ENCODE data around the gene PRKAR1A.
"Not testable (repeated sequence)": the region's sequence is repeated elsewhere in the genome, so short reads cannot be mapped to it uniquely, and the experiment has no call there.

Gene PRKAR1A

DNA sequence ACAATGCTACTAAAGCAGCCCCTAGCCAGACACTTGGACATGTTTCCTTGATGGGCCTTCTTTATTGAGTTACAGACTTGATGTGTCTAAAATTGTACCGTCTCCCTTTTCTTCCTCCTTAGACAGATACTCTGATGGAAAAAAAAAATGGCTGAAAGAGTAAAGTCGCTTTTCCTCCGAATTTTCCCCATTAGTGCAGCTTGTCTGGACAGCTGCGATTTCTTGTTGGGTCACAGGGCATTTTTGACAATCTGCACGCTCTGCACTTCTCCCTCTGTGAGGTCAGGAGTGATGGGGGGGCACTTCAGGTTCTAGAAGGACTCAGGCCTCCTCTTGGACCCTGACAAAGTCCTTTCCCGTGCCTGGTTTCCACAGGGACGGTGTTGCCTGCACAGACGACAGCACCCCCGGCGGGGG lies 968 bp upstream of the PRKAR1A start:
- DNase-seq = peak in 6 of 56 donors; percentile 55 to 70 (median 64)

- DNase-seq = peak in 55 of 56 donors; percentile 45 to 93 (median 79)
These were observed 471 bp upstream of the PRKAR1A start for GRCh38 chr17:68511671-68512246.

DNA sequence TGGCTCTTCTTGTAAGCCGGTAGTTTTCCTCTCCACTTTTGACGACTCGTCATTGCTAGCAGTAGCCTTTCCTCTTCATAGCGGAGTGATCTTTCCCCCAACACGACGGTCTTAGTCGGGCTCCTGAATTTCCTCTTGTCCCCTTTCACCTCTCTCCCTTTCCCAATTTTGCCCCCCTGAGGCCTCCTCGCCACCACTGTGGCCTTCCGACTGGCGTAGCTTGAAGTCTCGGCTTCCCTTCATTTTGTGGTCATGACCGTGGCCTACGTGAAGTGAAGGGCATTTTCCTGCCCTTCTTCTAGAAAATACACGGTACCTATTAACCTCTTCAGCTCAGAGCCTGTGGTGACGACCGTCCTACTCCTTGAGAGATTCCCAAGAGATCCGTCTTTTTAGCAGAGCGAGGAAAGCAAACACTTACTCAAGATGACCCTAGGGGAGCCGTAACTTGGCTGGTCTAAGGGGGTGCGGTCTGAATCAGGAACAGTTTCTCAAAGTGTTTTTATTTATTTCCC lies 787 bp downstream of the PRKAR1A start:
- peak in 3 of 56 donors; percentile 41 to 66 (median 55) for DNase-seq

DNA sequence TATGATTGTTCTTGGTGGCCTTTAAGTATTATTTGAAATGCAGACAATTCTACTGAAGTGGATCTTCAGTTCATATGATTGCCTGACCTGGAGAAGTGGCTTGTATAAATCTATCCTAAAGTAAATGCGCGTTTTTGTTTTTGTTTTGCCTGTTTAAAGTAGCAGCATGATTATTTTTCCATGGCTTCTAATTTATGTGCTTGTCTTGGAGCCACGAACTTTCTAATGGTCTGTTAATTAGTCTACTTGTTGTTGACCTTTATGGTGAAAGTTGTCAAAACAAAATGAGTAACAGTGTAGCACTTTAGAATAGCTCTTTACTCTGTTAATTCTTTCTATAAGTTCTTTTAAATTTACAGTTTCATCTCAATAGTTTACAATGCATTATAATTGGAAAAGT lies 1.7 kb downstream of the PRKAR1A start:
- DNase-seq = no peak

DNA sequence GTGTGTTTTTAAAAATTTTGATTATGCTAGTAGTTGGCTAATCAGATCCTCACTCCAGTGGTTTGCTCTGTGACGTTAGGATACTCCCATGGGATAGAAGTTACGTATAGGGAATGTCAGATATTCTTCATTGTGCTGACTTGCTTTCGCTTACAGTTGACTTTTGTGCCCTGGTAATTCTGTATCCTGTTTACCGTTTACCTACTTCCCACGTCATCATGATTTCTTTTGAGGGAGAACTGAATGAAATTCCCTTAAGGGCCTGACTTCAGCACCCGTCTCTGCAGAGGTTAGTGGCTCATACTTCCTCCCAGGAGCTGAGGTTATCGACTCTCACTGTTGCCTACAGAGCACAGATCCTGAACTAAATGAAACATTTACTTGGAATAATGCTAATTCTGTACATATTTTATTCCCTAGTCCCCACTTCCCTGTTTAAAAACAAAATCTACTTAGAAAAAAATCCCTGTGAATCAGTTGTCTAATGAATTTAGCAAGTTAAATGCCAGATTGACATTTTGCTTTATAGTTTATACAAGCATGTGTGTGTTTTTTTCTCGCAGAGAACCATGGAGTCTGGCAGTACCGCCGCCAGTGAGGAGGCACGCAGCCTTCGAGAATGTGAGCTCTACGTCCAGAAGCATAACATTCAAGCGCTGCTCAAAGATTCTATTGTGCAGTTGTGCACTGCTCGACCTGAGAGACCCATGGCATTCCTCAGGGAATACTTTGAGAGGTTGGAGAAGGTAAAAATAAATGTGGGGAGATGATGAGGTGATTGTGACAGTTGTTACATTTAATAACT lies 2.8 kb downstream of the PRKAR1A start:
- peak in 4 of 56 donors; percentile 7 to 26 (median 22) for DNase-seq

- no peak for DNase-seq
These were observed 4.5 kb downstream of the PRKAR1A start for GRCh38 chr17:68516732-68517131.

DNA sequence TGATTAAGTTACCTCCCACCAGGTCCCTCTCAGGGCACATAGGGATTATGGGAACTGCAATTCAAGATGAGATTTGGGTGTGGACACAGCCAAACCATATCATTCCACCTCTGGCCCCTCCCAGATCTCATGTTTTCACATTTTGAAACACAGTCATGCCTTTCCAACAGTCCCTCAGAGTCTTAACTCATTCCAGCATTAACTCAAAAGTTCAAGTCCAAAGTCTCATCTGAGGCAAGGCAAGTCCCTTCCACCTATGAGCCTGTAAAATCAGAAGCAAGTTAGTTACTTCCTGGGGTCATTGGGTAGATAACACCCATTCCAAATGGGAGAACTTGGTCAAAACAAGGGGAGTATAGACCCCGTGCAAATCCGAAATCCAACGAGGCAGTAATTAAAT lies 5.4 kb downstream of the PRKAR1A start:
- DNase-seq = not testable (repeated sequence)

- no peak for DNase-seq
These were observed 6.0 kb downstream of the PRKAR1A start for GRCh38 chr17:68518063-68518815.

DNA sequence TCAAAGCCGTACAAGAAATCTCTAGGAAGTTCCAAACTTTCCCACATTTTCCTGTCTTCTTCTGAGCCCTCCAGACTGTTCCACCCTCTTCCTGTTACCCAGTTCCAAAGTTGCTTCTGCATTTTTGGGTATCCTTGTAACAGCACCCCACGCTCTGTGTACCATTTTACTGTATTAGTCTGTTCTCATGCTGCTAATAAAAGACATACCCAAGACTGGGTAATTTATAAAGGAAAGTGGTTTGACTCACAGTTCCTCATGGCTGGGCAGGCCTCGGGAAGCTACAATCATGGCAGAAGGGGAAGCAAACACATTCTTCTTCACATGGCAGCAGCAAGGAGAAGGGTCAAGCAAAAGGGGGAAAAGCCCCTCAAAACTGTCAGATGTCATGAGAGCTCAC lies 6.8 kb downstream of the PRKAR1A start:
- not testable (repeated sequence) for DNase-seq

- DNase-seq = no peak
These were observed 7.7 kb downstream of the PRKAR1A start for GRCh38 chr17:68519911-68520310.

DNA sequence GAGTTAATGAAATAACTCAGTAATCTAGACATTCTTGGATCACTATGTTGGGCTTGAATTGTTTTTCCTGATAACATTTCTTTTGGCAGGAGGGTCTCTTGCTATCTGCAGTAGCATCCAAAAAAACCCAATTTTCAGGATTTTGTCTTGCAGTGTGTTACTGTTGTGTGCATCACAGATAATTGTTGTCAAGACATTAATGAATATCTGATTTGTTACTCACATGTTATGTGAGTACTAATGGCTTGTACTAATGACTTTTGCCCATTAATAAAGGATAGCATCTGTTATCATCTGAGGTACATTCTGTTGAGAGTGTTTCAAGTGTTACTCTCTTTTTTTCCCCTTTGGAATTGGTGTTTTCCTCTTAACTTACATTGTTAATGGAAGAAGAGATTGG lies 10.0 kb downstream of the PRKAR1A start:
- DNase-seq = no peak

- DNase-seq = no peak
These were observed 14.3 kb downstream of the PRKAR1A start for GRCh38 chr17:68526548-68526947.

- DNase-seq = no peak
These were observed 15.1 kb downstream of the PRKAR1A start for GRCh38 chr17:68527314-68527713.

GRCh38 chr17:68531252-68531651 lies 19.0 kb downstream of the PRKAR1A start:
- no peak for DNase-seq

DNA sequence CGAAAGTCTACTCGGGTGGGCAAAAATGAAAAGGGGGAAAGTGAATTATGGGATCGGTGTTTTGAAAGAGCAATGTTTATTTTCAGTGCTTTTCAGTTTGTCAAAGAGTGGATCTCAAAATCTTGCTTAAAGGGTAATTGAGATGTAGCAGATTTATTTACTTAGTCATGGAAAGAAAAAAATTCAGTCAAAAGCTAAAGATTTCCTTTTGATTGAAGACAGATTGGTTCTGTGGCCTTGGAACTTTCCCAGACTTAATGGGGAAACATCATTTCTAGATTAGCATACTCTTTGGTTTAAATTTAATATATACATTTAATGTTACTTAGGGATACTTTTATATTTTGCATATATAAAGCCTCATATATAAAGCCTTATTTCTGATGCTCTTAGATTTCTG lies 20.6 kb downstream of the PRKAR1A start:
- no peak for DNase-seq

DNA sequence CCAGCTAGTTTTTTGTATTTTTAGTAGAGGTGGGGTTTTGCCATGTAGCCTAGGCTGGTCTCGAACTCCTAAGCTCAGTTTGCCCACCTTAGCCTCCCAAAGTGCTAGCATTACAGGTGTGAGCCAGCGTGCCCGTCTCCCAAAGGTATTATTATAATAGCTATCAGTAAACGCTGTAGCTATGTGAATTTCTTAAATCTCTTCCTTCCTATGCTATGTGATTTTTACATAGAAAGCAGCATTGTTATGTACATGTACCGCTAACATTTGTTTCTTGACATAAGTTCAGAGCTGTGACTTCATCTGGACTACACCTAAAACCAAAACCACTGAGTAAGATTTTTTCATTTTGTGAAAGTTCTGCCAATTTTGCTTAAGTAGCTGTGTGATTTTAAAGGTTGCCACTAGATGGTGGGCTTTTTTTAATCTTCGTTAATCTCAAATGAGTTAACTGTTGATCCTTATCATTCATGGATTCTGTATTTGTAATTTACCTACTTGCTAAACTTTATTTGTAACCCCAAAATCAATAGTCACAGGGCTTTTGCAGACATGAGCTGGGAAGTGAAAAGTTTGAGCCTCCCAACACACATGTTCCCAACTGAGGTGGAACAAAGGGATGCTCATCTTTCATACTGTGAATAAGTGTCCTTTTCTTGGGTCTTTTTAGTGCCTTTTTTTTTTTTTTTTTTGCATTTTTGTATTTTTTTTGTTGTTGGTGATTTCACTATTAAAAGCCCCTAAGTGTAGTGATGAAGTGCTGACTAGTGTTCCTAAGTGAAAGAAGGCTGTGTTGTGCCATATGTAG lies 21.9 kb downstream of the PRKAR1A start:
- DNase-seq = no peak

DNA sequence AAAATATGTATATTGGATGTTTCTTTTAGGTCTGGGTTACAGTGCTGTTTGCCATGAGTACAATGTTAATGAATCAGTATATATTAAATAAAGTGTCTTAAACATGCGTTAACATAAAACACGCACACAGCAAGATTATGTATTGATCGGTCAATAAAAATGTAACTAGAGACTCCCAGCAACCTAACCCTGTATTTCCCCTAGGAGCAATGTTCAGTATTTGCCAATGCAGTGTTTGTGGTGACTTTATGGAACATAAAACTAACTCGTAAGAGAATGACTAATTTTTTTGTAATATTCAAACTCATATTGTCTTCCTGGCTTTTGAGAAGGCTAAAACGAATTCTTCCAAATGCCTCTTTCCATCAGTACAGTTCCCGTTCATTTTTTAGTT lies 22.5 kb downstream of the PRKAR1A start:
- no peak for DNase-seq

GRCh38 chr17:68535922-68536321 lies 23.7 kb downstream of the PRKAR1A start:
- no peak for DNase-seq

DNA sequence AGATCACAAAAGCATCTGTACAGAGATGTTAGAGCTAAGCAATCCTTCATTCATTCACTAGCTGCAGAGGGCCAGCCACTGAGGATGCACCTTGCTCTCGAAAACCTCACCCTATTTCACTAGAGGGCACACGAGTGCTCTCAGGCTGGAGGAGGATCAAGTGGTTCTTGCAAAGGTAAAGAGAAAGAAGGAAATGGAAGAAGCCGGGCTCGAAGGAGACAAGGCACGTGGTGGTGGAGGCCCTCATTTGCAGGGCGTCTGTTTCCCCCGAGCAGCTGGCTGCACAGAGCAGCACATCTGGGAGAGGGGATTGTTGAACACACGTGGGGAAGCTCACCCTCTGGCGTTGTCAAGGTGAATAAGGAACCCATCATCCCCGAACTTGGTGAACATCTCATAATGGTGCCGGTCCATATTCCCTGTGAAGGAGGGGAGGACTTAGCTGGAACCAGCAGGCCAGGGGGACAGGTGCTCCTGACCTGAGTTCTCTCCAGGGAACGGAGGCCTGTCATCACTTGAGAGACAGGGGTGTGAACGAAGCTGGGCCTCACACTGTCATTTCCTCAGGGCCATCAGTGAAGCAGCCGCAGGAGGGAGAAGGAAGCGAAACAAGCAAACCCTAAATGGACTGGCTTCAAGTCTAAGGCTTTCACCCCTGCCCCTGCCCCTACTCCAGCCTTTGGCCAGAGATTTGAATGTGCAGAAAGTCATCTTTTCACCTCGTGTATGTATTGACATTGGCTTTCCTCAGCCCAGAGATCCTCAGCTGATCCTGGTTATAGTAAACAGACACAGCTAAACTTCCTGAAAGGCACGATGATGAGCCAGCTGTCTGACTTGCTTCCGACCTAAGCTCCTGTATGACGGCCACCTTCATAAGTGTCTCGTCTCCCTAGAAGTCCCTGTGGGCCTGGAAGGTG lies 27.6 kb downstream of the PRKAR1A start:
- DNase-seq = no peak

- no peak for DNase-seq
These were observed 28.8 kb downstream of the PRKAR1A start for GRCh38 chr17:68540981-68541380.

Measured in amygdala (tissue), 56 donors.